DMS79 treated with DMSO at 0.1 percent for 48 hours (cell line): ENCODE data around the gene KRT17.
"Not testable (repeated sequence)": the region's sequence is repeated elsewhere in the genome, so short reads cannot be mapped to it uniquely, and the experiment has no call there.

Experiments
- DNase-seq: peaks from one replicate; lab custom pipeline; 2025; lab: John Stamatoyannopoulos, UW

The KRT17 gene

DNA sequence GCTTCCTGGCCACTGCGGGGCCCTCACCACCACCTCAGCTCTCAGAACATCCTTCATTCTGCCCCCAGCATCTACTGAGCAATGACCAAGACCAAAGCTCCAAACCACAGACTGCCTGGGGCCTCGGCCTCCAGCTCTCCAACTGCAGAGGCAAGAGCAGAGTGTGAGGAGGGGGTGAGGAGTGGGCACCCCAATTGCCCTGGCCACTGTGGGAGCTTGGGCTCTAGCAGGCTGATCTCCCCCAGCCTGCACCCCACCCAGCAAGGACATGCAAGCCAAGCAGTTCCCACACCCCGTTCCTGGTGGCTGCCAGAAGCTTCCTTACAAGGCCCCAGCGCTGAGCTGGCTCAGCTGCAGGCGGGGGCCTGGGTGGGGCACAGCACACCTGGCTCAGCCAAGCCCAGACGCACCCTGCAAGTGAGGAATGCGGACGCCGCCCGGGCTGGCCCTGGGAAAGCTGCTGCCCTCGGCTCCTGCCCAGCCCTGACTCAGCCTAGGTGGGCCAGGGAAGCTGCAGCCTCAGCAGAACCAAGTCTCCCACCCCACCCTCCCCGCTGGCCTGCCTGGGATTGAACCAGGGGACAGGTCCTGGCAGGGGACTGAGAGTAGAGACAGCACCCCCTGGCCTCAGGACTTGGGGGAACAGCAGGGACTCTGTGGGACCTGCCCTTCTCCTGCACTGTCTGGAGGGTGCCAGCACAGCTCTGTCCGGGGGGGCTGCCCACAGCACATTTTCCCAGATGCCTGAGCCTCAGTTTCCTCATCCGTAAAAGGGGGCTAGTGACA lies 29.7 kb upstream of the KRT17 start:
- peak; percentile 68 for DNase-seq

DNA sequence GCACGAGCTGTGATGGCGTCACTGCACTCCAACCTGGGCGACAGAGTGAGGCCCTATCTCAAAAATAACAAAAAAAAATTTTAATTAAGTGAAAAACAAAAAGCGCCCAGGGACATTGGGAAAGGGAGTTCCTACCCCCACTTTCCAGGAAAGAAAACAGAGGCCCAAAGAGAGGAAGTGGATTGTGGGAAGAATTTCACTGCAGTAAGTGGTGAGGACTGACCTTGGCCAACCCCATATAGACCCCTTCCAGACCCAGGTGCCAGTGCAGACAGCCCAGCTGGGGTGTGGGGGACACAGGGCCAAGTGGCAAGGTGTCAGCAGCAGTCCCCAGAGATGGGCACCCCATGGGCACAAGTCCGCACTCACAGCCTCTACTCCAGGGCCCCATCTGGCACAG lies 29.0 kb upstream of the KRT17 start:
- DNase-seq: no peak

- no peak for DNase-seq
Observed at GRCh38 chr17:41652461-41652970, 28.1 kb upstream of the KRT17 start.

GRCh38 chr17:41651625-41652460 lies 27.5 kb upstream of the KRT17 start:
- DNase-seq: no peak

GRCh38 chr17:41650794-41651624 lies 26.6 kb upstream of the KRT17 start:
- DNase-seq: no peak

DNA sequence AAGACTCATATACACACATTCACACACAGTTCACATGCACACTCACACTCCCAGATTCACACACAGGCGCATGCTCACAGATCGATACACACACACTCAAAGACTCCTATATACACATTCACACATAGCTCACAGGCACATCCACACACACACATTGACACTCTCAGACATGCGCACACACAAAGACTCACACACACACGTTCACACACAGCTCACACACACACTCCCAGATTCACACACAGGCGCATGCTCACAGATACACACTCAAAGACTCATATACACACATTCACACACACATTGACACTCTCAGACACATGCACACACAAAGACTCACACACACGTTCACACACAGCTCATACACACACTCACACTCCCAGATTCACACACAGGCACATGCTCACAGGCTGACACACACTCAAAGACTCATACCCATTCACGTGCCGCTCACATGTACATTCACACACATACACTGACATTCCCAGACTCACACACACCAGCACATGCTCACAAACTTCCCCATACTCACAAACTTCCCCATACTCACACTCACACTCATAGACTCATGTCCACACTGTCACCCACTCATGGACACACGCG lies 25.6 kb upstream of the KRT17 start:
- no peak for DNase-seq

- peak; percentile 65 for DNase-seq
Observed at GRCh38 chr17:41648411-41649195, 24.2 kb upstream of the KRT17 start.

DNA sequence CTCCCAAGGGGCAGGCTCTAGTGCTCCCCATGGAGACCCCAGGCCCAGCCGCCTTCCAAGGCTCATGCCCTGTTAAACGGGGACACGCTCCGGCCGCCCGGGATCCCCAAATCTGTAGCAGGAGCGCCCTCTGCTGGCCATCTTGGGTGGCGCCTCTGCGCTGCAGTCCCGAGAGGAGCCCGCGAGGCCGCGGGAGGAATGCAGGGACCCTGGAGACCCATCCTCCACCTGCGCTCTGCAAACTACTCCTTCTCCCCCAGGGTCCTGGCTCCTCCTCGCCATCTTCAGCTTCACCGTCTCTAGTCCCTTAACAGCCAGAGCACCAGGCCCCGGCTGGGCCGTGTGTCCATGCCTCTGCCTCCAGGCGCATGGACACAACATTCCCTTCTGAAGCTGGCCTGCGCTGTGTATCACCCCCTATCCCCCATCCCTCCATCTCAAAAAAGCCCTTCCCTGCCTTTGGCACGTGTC lies 23.6 kb upstream of the KRT17 start:
- DNase-seq: peak; percentile 87

DNA sequence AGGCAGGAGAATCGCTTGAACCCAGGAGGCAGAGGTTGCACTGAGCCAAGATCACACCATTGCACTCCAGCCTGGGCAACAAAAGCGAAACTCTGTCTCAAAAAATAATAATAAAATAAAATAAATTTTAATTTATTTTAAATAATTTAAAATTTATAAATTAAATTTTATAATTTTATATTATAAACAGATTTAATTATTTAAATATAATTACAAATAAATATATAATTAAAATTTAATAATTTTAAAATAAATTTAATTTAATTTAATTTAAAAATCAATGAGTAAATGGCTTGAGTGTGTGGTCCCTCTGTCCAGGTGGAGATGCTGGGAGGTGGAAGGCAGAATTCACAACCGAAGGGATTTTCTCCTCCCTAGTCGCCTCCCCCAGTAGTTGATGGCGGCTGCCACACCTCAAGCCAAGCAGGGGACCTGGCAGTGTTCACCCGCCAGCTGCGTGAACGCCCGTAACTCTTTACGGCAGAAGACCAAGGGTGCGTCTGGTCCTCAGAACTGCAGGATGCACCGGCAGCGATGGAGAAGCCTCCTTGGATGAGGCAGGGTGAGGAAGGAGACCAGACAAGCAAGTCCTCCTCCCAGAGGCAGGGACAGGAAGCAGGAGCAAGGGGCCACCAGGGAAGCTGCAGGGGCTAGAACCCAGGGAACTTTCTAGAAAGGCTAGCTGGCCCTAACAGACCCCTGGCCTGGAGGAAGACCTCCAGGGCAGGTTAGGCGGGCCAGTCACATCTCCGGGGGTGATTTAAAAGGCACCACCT lies 22.9 kb upstream of the KRT17 start:
- DNase-seq: no peak

- DNase-seq: no peak
Observed at GRCh38 chr17:41642252-41643156, 18.1 kb upstream of the KRT17 start.

DNA sequence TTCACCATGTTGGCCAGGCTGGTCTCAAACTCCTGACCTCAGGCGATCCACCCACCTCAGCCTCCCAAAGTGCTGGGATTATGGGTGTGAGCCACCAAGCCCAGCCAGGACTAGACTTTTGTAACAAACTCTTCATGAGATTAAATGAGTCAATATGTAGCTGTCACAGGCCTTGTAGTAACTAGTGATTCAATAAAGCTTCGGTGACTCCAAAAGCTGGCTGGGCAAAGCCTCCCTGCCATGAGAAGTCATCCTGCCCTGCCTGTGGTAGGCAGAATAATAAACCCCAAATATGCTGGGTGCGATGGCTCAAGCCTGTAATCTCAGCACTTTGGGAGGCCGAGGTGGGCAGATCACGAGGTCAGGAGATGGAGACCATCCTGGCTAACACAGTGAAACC lies 16.2 kb upstream of the KRT17 start:
- DNase-seq: not testable (repeated sequence)

DNA sequence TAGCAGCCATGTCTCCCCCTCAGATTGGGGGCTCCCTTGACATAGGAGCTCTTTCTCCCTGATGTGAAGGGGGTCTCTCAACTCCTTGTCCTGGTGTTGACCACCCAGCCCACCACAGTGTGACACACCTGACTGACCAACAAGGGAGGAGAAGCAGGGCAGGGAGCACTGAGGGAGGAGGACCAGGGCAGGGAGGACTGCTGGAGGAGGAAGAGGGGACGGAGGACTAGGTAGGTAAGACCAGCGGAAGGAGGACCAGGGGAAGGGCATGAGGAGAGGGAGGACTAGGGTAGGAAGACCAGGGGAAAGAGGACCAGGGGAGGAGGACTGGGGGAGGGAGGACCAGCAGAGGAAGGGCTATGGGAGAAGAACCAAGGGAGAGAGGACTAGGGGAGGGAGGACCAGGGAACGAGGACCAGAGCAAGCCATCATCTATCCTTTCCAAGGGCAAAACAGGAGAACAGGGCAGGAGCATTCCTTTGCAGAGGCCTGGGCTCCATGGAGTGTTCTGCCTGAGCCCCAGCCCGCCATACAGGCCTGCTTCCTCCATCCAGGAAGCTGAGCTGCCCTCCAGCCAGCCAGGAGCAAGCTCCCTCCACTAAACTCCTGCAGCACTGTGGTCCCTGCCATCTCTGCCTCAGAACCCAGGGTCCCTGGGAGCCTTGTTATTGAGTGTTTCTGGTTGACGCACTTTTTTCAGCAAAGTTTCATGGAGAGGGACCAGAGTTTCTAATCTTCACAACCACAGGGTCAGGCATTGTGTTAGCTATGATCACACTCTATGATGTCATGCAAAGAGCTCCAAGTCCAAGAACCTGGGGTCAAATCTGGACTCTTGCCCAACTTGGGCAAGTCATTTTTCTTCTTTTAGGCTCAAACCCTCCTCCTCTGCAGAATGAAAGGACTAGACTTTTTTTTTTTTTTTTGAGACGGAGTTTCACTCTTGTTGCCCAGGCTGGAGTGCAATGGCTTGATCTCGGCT lies 15.4 kb upstream of the KRT17 start:
- DNase-seq: no peak

- no peak for DNase-seq
Observed at GRCh38 chr17:41638941-41639340, 14.6 kb upstream of the KRT17 start.

GRCh38 chr17:41638194-41638593 lies 13.8 kb upstream of the KRT17 start:
- no peak for DNase-seq

GRCh38 chr17:41636652-41637051 lies 12.3 kb upstream of the KRT17 start:
- DNase-seq: no peak

GRCh38 chr17:41635121-41636097 lies 11.0 kb upstream of the KRT17 start:
- no peak for DNase-seq

DNA sequence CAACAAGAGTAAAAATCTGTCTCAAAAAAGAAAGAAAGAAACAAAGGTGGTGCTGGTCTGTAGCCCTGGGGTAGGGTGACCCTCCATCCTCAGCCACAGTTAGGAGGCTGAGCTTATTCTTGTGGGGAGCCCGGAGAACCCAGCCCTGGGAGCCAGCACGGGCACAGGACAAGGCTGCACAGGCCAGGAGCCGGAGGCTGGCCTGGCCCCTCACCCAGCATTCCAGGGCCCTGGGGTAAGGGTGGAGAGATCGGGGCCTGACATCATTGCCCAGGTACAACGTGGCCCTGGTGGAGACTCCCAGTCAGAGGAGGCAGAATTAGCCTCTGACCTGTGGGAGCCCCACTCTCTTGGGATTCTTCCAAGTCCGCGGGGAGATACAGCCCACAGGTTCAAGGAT lies 10.3 kb upstream of the KRT17 start:
- no peak for DNase-seq
